ENCODE data around the gene NDN.

Gene NDN

GRCh38 chr15:23708332-23708731, 21.2 kb upstream of the NDN start:
- H3F3A ChIP-seq (ENCODE audit: insufficient read depth, low read length) = no peaks in the 10 kb centered on the region
- no peaks in the 10 kb centered on the region for H3K27me3 ChIP-seq (ENCODE audit: insufficient read depth, low read length)
- no peaks in the 10 kb centered on the region for H3K4me1 ChIP-seq (ENCODE audit: insufficient read depth, low read length, severe bottlenecking)
- no peaks in the 10 kb centered on the region for H3K79me2 ChIP-seq (ENCODE audit: insufficient read depth, low read length)
- no peaks in the 10 kb centered on the region for H3K9me3 ChIP-seq (ENCODE audit: low read length)
- no peaks in the 10 kb centered on the region for H3K9me2 ChIP-seq (ENCODE audit: low read depth, low read length)
- H3K36me3 ChIP-seq (ENCODE audit: insufficient read depth, low read length) = no peaks in the 10 kb centered on the region
- no peak overlapping the region for H2AFZ ChIP-seq (ENCODE audit: low read length)
- H4K20me1 ChIP-seq (ENCODE audit: insufficient read depth, low read length) = no peaks in the 10 kb centered on the region
- TF ChIP-seq EZH2 (IDR thresholded peaks at IDR 0.05; ENCODE audit: borderline replicate concordance, low read length) (no peak), CTCF (IDR thresholded peaks at IDR 0.05; ENCODE audit: low read length) (no peak)
- no peak overlapping the region for H3K27ac ChIP-seq (ENCODE audit: low read depth, low read length, poor library complexity, severe bottlenecking)
- no peak overlapping the region for H3K4me2 ChIP-seq (ENCODE audit: low read length)
- H3K9ac ChIP-seq (ENCODE audit: low read length) = no peak overlapping the region
- H3K4me3 ChIP-seq (ENCODE audit: low read depth, low read length, poor library complexity, severe bottlenecking) = no peak overlapping the region

- H3K9me3 ChIP-seq (ENCODE audit: low read length) = no peaks in the 10 kb centered on the region
- no peak overlapping the region for H2AFZ ChIP-seq (ENCODE audit: low read length)
- H3K4me2 ChIP-seq (ENCODE audit: low read length) = no peak overlapping the region
- no peak for TF ChIP-seq CTCF (IDR thresholded peaks at IDR 0.05; ENCODE audit: low read length)
- no peaks in the 10 kb centered on the region for H3K27me3 ChIP-seq (ENCODE audit: insufficient read depth, low read length)
- H3K9me2 ChIP-seq (ENCODE audit: low read depth, low read length) = no peaks in the 10 kb centered on the region
- H3K79me2 ChIP-seq (ENCODE audit: insufficient read depth, low read length) = no peaks in the 10 kb centered on the region
- H3K27ac ChIP-seq (ENCODE audit: low read depth, low read length, poor library complexity, severe bottlenecking) = no peak overlapping the region
- no peak overlapping the region for H3K9ac ChIP-seq (ENCODE audit: low read length)
- H3K4me1 ChIP-seq (ENCODE audit: insufficient read depth, low read length, severe bottlenecking) = no peaks in the 10 kb centered on the region
- H3F3A ChIP-seq (ENCODE audit: insufficient read depth, low read length) = no peaks in the 10 kb centered on the region
- H3K36me3 ChIP-seq (ENCODE audit: insufficient read depth, low read length) = no peaks in the 10 kb centered on the region
- H4K20me1 ChIP-seq (ENCODE audit: insufficient read depth, low read length) = no peaks in the 10 kb centered on the region
- H3K4me3 ChIP-seq (ENCODE audit: low read depth, low read length, poor library complexity, severe bottlenecking) = no peak overlapping the region
Observed at GRCh38 chr15:23695282-23695681, 8.2 kb upstream of the NDN start.

GRCh38 chr15:23694592-23694991, 7.5 kb upstream of the NDN start:
- no peaks in the 10 kb centered on the region for H4K20me1 ChIP-seq (ENCODE audit: insufficient read depth, low read length)
- H3K4me2 ChIP-seq (ENCODE audit: low read length) = no peak overlapping the region
- H3F3A ChIP-seq (ENCODE audit: insufficient read depth, low read length) = no peaks in the 10 kb centered on the region
- H3K9me3 ChIP-seq (ENCODE audit: low read length) = no peaks in the 10 kb centered on the region
- TF ChIP-seq EZH2 (IDR thresholded peaks at IDR 0.05; ENCODE audit: borderline replicate concordance, low read length) = no peak
- no peak for TF ChIP-seq CTCF (IDR thresholded peaks at IDR 0.05; ENCODE audit: low read length)
- H3K36me3 ChIP-seq (ENCODE audit: insufficient read depth, low read length) = no peaks in the 10 kb centered on the region
- no peaks in the 10 kb centered on the region for H3K4me1 ChIP-seq (ENCODE audit: insufficient read depth, low read length, severe bottlenecking)
- no peaks in the 10 kb centered on the region for H3K9me2 ChIP-seq (ENCODE audit: low read depth, low read length)
- no peak overlapping the region for H3K9ac ChIP-seq (ENCODE audit: low read length)
- H2AFZ ChIP-seq (ENCODE audit: low read length) = no peak overlapping the region
- H3K79me2 ChIP-seq (ENCODE audit: insufficient read depth, low read length) = no peaks in the 10 kb centered on the region
- no peak overlapping the region for H3K4me3 ChIP-seq (ENCODE audit: low read depth, low read length, poor library complexity, severe bottlenecking)
- no peaks in the 10 kb centered on the region for H3K27me3 ChIP-seq (ENCODE audit: insufficient read depth, low read length)
- H3K27ac ChIP-seq (ENCODE audit: low read depth, low read length, poor library complexity, severe bottlenecking) = no peak overlapping the region
